ENCODE measurements around the gene HOXB8. TPM values are rescaled to one million over a fixed set of nuclear protein-coding genes. Genes with fewer than 3 reads are reported as not detected.

The HOXB8 gene
- total RNA-seq, 1 experiment from 2014 or later, result 28.2 TPM

GRCh38 chr17:48627623-48628521, 12.8 kb upstream of the HOXB8 start:
- CTCF ChIA-PET, result no interaction called here
- intact Hi-C loops (cut with micrococcal nuclease; ENCODE audit: unreplicated experiment), result no loop called here
- BruUV-seq (replicated peaks), result no TSS peak
- H3K9me3 Mint-ChIP-seq (ENCODE audit: low read depth, unreplicated experiment), result no peaks in the 10 kb centered on the region
- H3K36me3 Mint-ChIP-seq (ENCODE audit: insufficient read depth, unreplicated experiment), result peaks cover 69% of the 10 kb centered on the region
- H3K4me1 Mint-ChIP-seq (ENCODE audit: low read depth, unreplicated experiment), result peaks cover 24% of the 10 kb centered on the region
- H3K27me3 Mint-ChIP-seq (ENCODE audit: unreplicated experiment), result peaks cover 34% of the 10 kb centered on the region
- peak overlapping the region; percentile 88 for H3K4me3 Mint-ChIP-seq (ENCODE audit: low read depth, unreplicated experiment)
- H3K27ac Mint-ChIP-seq (ENCODE audit: unreplicated experiment), result peak overlapping the region; percentile 91
- TF ChIP-seq CTCF (IDR thresholded peaks at IDR 0.05; ENCODE audit: unreplicated experiment), result no peak
- DNase-seq, result no peak

GRCh38 chr17:48627118-48627597, 12.1 kb upstream of the HOXB8 start:
- Mint-ChIP-seq H3K4me1 (ENCODE audit: low read depth, unreplicated experiment) (peaks cover 31% of the 10 kb centered on the region), H3K27me3 (ENCODE audit: unreplicated experiment) (peaks cover 41% of the 10 kb centered on the region), H3K4me3 (ENCODE audit: low read depth, unreplicated experiment) (peak overlapping the region; percentile 88), H3K9me3 (ENCODE audit: low read depth, unreplicated experiment) (no peaks in the 10 kb centered on the region), H3K27ac (ENCODE audit: unreplicated experiment) (peak overlapping the region; percentile 91), H3K36me3 (ENCODE audit: insufficient read depth, unreplicated experiment) (peaks cover 69% of the 10 kb centered on the region)
- TF ChIP-seq CTCF (IDR thresholded peaks at IDR 0.05; ENCODE audit: unreplicated experiment), result no peak
- BruUV-seq (replicated peaks), result no TSS peak
- CTCF ChIA-PET, result interaction anchor here (1.2 to 1.5 kb wide), 3 partner anchors 14 to 54 kb away, joined by 3 to 8 read pairs (median 4); no protein-coding TSS in a partner anchor
- intact Hi-C loops (cut with micrococcal nuclease; ENCODE audit: unreplicated experiment), result no loop called here
- no peak for DNase-seq

- BruUV-seq (replicated peaks), result no TSS peak
- no peak for TF ChIP-seq CTCF (IDR thresholded peaks at IDR 0.05; ENCODE audit: unreplicated experiment)
- H3K4me3 Mint-ChIP-seq (ENCODE audit: low read depth, unreplicated experiment), result peak within 1 kb of the TSS; percentile 88
- DNase-seq, result peak; percentile 87
- H3K27ac Mint-ChIP-seq (ENCODE audit: unreplicated experiment), result peak within 1 kb of the TSS; percentile 91
- H3K36me3 Mint-ChIP-seq (ENCODE audit: insufficient read depth, unreplicated experiment), result peaks cover 75% of the 10 kb centered on the region
- peaks cover 48% of the 10 kb centered on the region for H3K27me3 Mint-ChIP-seq (ENCODE audit: unreplicated experiment)
- intact Hi-C loops (cut with micrococcal nuclease; ENCODE audit: unreplicated experiment), result no loop called here
- H3K9me3 Mint-ChIP-seq (ENCODE audit: low read depth, unreplicated experiment), result no peaks in the 10 kb centered on the region
- CTCF ChIA-PET, result interaction anchor here (0.6 to 1.5 kb wide), 7 partner anchors 13 to 361 kb away, joined by 3 to 8 read pairs (median 4); no protein-coding TSS in a partner anchor
- H3K4me1 Mint-ChIP-seq (ENCODE audit: low read depth, unreplicated experiment), result peaks cover 38% of the 10 kb centered on the region
Observed at GRCh38 chr17:48626245-48627117, 11.4 kb upstream of the HOXB8 start, which contains the start of gene HOXB9. Gene HOXB9 (minus strand): TSS chr17:48626358. CDS start chr17:48626269, 89 bp downstream.

All from Calu3 (cell line).